ENCODE data around the gene AOC1. TPM values are rescaled to one million over a fixed set of nuclear protein-coding genes. Genes with fewer than 3 reads are reported as not detected.

Gene AOC1
- total RNA-seq, 2 donors from 2014 or later, result not detected

DNA sequence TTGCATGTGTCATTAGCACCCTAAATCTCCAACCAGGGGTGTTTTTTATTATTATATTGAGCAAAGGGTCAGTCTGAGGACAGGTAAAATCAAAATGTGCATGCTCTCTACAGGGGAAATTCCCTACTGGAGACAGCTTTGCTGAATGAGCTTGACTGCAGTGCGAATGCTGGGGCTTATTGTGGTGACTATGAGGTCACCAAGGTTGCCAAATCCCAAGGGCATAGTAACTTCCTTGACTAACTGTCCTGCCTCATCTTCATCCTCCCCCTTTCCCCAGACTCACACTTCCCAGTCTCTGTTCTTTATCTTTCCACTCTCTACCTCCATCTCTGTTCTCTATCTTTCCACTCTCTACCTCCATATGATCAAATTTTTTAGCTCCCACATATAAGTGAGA lies 22.9 kb upstream of the AOC1 start:
- Histone ChIP-seq H3K4me3 (no peak overlapping the region), H3K36me3 (no peaks in the 10 kb centered on the region)

DNA sequence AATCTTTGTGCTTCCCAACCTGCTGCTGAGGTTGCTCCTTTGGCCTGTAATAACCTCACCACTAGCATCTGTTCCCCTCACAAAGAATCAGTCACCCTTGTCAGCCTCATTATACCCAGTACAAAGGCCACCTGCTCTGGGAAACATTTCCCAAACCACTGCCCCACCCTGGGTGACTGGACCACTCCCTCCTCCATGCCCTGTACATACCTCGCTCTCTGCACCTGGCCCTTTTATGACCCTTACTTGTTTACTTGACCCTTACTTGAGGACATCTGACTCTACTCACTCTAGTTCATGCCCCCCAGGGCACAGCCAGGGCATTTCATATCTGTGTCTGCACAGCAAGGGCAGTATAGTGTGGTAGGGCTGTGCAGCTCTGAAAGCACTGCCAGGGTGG lies 21.4 kb upstream of the AOC1 start:
- Histone ChIP-seq H3K4me3 (no peak overlapping the region), H3K27me3 (no peaks in the 10 kb centered on the region), H3K9me3 (no peaks in the 10 kb centered on the region), H3K27ac (no peak overlapping the region), H3K4me1 (peaks cover 0 to 12% of the 10 kb centered on the region in 2 donors), H3K36me3 (no peaks in the 10 kb centered on the region)
- DNase-seq (ENCODE audit: low spot score), result no peak
- TF ChIP-seq, protein P1, sequence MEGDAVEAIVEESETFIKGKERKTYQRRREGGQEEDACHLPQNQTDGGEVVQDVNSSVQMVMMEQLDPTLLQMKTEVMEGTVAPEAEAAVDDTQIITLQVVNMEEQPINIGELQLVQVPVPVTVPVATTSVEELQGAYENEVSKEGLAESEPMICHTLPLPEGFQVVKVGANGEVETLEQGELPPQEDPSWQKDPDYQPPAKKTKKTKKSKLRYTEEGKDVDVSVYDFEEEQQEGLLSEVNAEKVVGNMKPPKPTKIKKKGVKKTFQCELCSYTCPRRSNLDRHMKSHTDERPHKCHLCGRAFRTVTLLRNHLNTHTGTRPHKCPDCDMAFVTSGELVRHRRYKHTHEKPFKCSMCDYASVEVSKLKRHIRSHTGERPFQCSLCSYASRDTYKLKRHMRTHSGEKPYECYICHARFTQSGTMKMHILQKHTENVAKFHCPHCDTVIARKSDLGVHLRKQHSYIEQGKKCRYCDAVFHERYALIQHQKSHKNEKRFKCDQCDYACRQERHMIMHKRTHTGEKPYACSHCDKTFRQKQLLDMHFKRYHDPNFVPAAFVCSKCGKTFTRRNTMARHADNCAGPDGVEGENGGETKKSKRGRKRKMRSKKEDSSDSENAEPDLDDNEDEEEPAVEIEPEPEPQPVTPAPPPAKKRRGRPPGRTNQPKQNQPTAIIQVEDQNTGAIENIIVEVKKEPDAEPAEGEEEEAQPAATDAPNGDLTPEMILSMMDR (IDR thresholded peaks at IDR 0.05), result no peak

More for the DNA sequence above, 22.9 kb upstream of the AOC1 start:
- no peak for DNase-seq (ENCODE audit: low spot score)
- H3K9me3 ChIP-seq, result no peaks in the 10 kb centered on the region
- TF ChIP-seq, protein P1 (IDR thresholded peaks at IDR 0.05), result no peak
- H3K27me3 ChIP-seq, result no peaks in the 10 kb centered on the region
- no peak overlapping the region for H3K27ac ChIP-seq
- peaks cover 0 to 19% of the 10 kb centered on the region in 2 donors for H3K4me1 ChIP-seq

DNA sequence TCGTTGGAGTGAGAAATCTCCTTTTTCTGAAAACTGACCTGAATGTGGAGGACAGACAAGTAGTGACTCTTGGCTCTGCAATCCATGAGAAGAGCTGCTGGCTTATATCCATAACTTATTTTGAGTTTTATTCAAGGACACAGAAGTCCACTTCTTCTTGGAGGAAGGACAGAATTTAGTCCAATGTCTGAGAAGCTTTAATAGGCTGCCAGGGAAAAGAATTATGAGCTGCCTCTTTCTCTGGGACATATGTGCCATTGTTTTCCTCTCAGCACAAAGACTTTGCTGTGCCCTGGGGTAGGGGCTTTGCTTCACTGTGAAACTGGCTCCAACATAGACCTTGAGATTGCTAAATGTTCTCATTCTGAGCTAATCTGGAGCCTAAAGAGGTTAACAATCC lies 20.5 kb upstream of the AOC1 start:
- no peak overlapping the region for H3K4me3 ChIP-seq
- peaks cover 0 to 3% of the 10 kb centered on the region in 2 donors for H3K4me1 ChIP-seq
- TF ChIP-seq, protein P1 (IDR thresholded peaks at IDR 0.05), result no peak
- H3K9me3 ChIP-seq, result no peaks in the 10 kb centered on the region
- no peaks in the 10 kb centered on the region for H3K27me3 ChIP-seq
- no peak overlapping the region for H3K27ac ChIP-seq
- DNase-seq (ENCODE audit: low spot score), result no peak
- no peaks in the 10 kb centered on the region for H3K36me3 ChIP-seq

DNA sequence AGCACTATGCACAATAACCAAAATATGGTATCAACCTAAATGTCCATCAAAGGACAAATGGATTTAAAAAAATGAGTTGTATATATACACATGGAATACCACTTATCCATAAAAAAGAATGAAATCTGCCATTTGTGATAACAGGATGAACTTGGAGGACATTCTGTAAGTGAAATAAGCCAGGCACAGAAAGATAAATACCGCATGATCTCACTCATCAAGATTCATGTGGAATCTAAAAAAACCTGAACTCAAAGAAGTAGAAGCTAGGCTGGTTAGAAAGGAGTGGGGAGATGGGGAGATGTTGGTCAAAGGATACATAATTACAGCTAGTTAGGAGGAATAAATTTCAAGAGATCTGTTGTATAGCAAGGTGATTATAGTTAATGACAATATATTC lies 17.3 kb upstream of the AOC1 start:
- Histone ChIP-seq H3K27ac (no peak overlapping the region), H3K4me3 (no peak overlapping the region), H3K27me3 (no peaks in the 10 kb centered on the region), H3K4me1 (no peaks in the 10 kb centered on the region), H3K36me3 (no peaks in the 10 kb centered on the region), H3K9me3 (no peaks in the 10 kb centered on the region)
- DNase-seq (ENCODE audit: low spot score), result no peak
- TF ChIP-seq, protein P1 (IDR thresholded peaks at IDR 0.05), result no peak

DNA sequence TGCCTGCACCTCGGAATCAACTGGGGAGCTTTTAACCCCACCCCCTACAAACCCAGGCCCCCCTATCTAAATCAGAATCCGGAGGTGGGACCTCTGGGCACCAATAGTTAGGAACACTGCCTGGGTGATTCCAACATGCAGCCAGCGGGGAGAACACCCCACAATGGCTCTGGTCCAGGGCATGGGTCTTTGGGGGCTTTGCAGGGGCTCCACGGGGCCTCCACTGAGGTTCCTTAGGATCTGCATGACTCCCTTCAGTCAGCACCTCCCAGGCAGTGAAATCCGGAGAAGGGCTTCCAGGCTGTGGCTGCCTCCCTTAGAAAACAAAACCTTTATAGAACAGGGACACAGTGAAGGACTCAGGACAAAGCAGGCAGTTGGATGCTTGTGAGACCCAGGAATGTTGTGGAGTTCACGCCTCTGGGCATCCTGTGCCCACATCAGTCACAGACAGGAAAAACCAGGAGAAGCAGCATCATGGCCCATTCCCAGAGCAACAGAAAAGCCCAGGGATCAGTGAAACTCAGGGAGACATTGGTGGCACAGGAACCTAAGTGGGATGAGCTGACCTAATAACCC lies 16.5 kb upstream of the AOC1 start:
- no peaks in the 10 kb centered on the region for H3K9me3 ChIP-seq
- H3K36me3 ChIP-seq, result no peaks in the 10 kb centered on the region
- no peak overlapping the region for H3K27ac ChIP-seq
- H3K4me3 ChIP-seq, result no peak overlapping the region
- H3K27me3 ChIP-seq, result no peaks in the 10 kb centered on the region
- DNase-seq (ENCODE audit: low spot score), result no peak
- TF ChIP-seq, protein P1 (IDR thresholded peaks at IDR 0.05), result no peak
- H3K4me1 ChIP-seq, result no peaks in the 10 kb centered on the region

All from right atrium auricular region (tissue), 2 donors.